ENCODE data around the gene PALLD. TPM values are rescaled to one million over a fixed set of nuclear protein-coding genes. Genes with fewer than 3 reads are reported as not detected.

The PALLD gene
- polyA plus RNA-seq, 3 donors, result 6.1 to 11.8 (median 9.9) TPM

GRCh38 chr4:168866635-168867034 lies 369.8 kb downstream of the PALLD start:
- Mint-ChIP-seq H3K27me3 (ENCODE audit: low read depth in 3 of 3) (peaks cover 0 to 4% (median 3%) of the 10 kb centered on the region in 3 donors), H3K27ac (no peak overlapping the region), H3K9me3 (no peaks in the 10 kb centered on the region), H3K36me3 (no peaks in the 10 kb centered on the region), H3K4me3 (no peak overlapping the region), H3K4me1 (peaks cover 3% of the 10 kb centered on the region)
- Histone ChIP-seq H3K4me3 (replicated peaks in 1 of 3; ENCODE audit: low read depth in 2 of 3, low read length in 3 of 3) (no peak overlapping the region), H4K20me1 (ENCODE audit: insufficient read depth, low read length) (no peaks in the 10 kb centered on the region), H2AFZ (ENCODE audit: insufficient read depth, low read depth, low read length, poor library complexity, severe bottlenecking) (no peak overlapping the region), H3K27me3 (ENCODE audit: control insufficient read depth in 2 of 2, insufficient read depth in 2 of 2, low read length in 2 of 2) (no peaks in the 10 kb centered on the region), H3K9ac (ENCODE audit: insufficient read depth, low read length, poor library complexity, severe bottlenecking) (no peak overlapping the region), H3K79me2 (ENCODE audit: insufficient read depth, low read length) (no peaks in the 10 kb centered on the region), H3K27ac (ENCODE audit: low read depth in 1 of 2, low read length in 2 of 2) (no peak overlapping the region), H3K4me1 (ENCODE audit: control insufficient read depth in 1 of 2, insufficient read depth in 2 of 2, low read length in 2 of 2) (no peaks in the 10 kb centered on the region), H3K9me3 (replicated peaks in 1 of 2; ENCODE audit: control insufficient read depth in 1 of 2, insufficient read depth in 1 of 2, low read length in 2 of 2) (no peaks in the 10 kb centered on the region), H3K4me2 (replicated peaks; ENCODE audit: extremely low read depth, low read length, poor library complexity, severe bottlenecking) (no peak overlapping the region), H3K36me3 (replicated peaks in 1 of 2; ENCODE audit: control insufficient read depth in 1 of 2, insufficient read depth in 2 of 2, low read length in 2 of 2) (no peaks in the 10 kb centered on the region)
- WGBS (ENCODE audit: insufficient coverage), result 100% methylated on average over 2 of the region's 4 CpGs
- DNase-seq, result no peak
- intact Hi-C loops (cut with micrococcal nuclease), result no loop called here
- no peak for TF ChIP-seq CTCF (IDR thresholded peaks at IDR 0.05)

GRCh38 chr4:168867128-168867527 lies 370.3 kb downstream of the PALLD start:
- Histone ChIP-seq H3K9ac (ENCODE audit: insufficient read depth, low read length, poor library complexity, severe bottlenecking) (no peak overlapping the region), H3K79me2 (ENCODE audit: insufficient read depth, low read length) (no peaks in the 10 kb centered on the region)
- H3K27ac Mint-ChIP-seq, result no peak overlapping the region

More at GRCh38 chr4:168867128-168867527, 370.3 kb downstream of the PALLD start:
- H3K4me1 ChIP-seq (ENCODE audit: control insufficient read depth in 1 of 2, insufficient read depth in 2 of 2, low read length in 2 of 2), result no peaks in the 10 kb centered on the region
- H3K27me3 ChIP-seq (ENCODE audit: control insufficient read depth in 2 of 2, insufficient read depth in 2 of 2, low read length in 2 of 2), result no peaks in the 10 kb centered on the region
- peaks cover 0 to 6% (median 4%) of the 10 kb centered on the region in 3 donors for H3K27me3 Mint-ChIP-seq (ENCODE audit: low read depth in 3 of 3)
- no peaks in the 10 kb centered on the region for H4K20me1 ChIP-seq (ENCODE audit: insufficient read depth, low read length)
- no peak overlapping the region for H3K4me3 Mint-ChIP-seq
- no peak for DNase-seq
- WGBS (ENCODE audit: insufficient coverage), result no CpG with 5 or more reads among the region's 2 CpGs
- H3K4me2 ChIP-seq (replicated peaks; ENCODE audit: extremely low read depth, low read length, poor library complexity, severe bottlenecking), result no peak overlapping the region
- H3K9me3 Mint-ChIP-seq, result no peaks in the 10 kb centered on the region
- H3K4me1 Mint-ChIP-seq, result peaks cover 3% of the 10 kb centered on the region
- TF ChIP-seq CTCF (IDR thresholded peaks at IDR 0.05), result no peak
- no peaks in the 10 kb centered on the region for H3K36me3 ChIP-seq (replicated peaks in 1 of 2; ENCODE audit: control insufficient read depth in 1 of 2, insufficient read depth in 2 of 2, low read length in 2 of 2)
- no peak overlapping the region for H3K27ac ChIP-seq (ENCODE audit: low read depth in 1 of 2, low read length in 2 of 2)
- no peak overlapping the region for H2AFZ ChIP-seq (ENCODE audit: insufficient read depth, low read depth, low read length, poor library complexity, severe bottlenecking)
- H3K9me3 ChIP-seq (replicated peaks in 1 of 2; ENCODE audit: control insufficient read depth in 1 of 2, insufficient read depth in 1 of 2, low read length in 2 of 2), result no peaks in the 10 kb centered on the region
- H3K36me3 Mint-ChIP-seq, result no peaks in the 10 kb centered on the region
- no peak overlapping the region for H3K4me3 ChIP-seq (replicated peaks in 1 of 3; ENCODE audit: low read depth in 2 of 3, low read length in 3 of 3)
- intact Hi-C loops (cut with micrococcal nuclease), result no loop called here

All from CD14-positive monocyte (primary cell).